NCI-H510A treated with DMSO at 0.1 percent for 48 hours (cell line): Measurements from ENCODE around the gene GID4.

ENCODE experiments used
- DNase-seq: peaks from one replicate; lab custom pipeline; 2025; lab: John Stamatoyannopoulos, UW

GID4 gene

GRCh38 chr17:18017958-18018357 is 21.2 kb upstream of the GID4 start:
- no peak for DNase-seq

- DNase-seq: no peak
These were observed 20.7 kb upstream of the GID4 start for GRCh38 chr17:18018411-18018921.

GRCh38 chr17:18019838-18020154 is 19.4 kb upstream of the GID4 start:
- DNase-seq: no peak

GRCh38 chr17:18020971-18021370 is 18.2 kb upstream of the GID4 start:
- DNase-seq: no peak

- DNase-seq: no peak
These were observed 17.8 kb upstream of the GID4 start for GRCh38 chr17:18021372-18021771.

GRCh38 chr17:18025241-18025944 is 13.8 kb upstream of the GID4 start:
- no peak for DNase-seq

GRCh38 chr17:18025945-18026776 is 13.0 kb upstream of the GID4 start:
- DNase-seq: no peak

GRCh38 chr17:18027280-18027679 is 11.9 kb upstream of the GID4 start:
- no peak for DNase-seq

GRCh38 chr17:18028114-18028951 is 10.9 kb upstream of the GID4 start:
- peak; percentile 68 for DNase-seq

GRCh38 chr17:18028952-18029540 is 10.2 kb upstream of the GID4 start:
- DNase-seq: no peak

GRCh38 chr17:18031955-18032354 is 7.3 kb upstream of the GID4 start:
- DNase-seq: no peak

- peak; percentile 87 for DNase-seq
These were observed 5.6 kb upstream of the GID4 start for GRCh38 chr17:18033442-18034099.

GRCh38 chr17:18035704-18036103 is 3.5 kb upstream of the GID4 start:
- no peak for DNase-seq

- no peak for DNase-seq
These were observed 1.7 kb upstream of the GID4 start for GRCh38 chr17:18037486-18037885.

GRCh38 chr17:18038149-18038850 is 908 bp upstream of the GID4 start:
- no peak for DNase-seq

- no peak for DNase-seq
These were observed 490 bp downstream of the GID4 start for GRCh38 chr17:18039535-18040260.

- DNase-seq: no peak
These were observed 1.2 kb downstream of the GID4 start for GRCh38 chr17:18040261-18040858.

- no peak for DNase-seq
These were observed 2.6 kb downstream of the GID4 start for GRCh38 chr17:18041776-18042175.

- DNase-seq: no peak
These were observed 3.8 kb downstream of the GID4 start for GRCh38 chr17:18042983-18043382.

- DNase-seq: no peak
These were observed 4.3 kb downstream of the GID4 start for GRCh38 chr17:18043491-18043890.
